Measurements from ENCODE around the gene RIOX2. TPM values are rescaled to one million over a fixed set of nuclear protein-coding genes. Genes with fewer than 3 reads are reported as not detected.

RIOX2 gene
- total RNA-seq, 1 donor = 27.1 TPM

DNA sequence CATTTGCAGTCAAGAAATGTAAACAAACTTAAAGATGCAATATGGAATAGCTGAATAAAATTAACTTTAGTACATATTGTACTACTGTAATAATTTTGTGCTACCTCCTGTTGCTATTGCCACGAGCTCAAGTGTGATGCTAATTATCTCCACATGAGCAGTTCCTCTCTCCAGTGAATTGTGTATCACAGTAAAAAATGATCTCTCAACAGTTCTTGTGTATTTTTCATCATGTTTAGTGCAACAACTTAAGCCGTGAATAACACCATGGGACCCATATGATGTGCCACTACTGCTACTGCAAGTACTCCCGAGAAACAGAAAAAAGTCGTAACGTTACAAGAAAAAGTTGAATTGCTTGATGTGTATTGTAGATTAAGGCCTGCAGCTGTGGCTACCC, 12.4 kb downstream of the RIOX2 start:
- no peak overlapping the region for H3K4me2 ChIP-seq (ENCODE audit: insufficient read depth, low read length)

DNA sequence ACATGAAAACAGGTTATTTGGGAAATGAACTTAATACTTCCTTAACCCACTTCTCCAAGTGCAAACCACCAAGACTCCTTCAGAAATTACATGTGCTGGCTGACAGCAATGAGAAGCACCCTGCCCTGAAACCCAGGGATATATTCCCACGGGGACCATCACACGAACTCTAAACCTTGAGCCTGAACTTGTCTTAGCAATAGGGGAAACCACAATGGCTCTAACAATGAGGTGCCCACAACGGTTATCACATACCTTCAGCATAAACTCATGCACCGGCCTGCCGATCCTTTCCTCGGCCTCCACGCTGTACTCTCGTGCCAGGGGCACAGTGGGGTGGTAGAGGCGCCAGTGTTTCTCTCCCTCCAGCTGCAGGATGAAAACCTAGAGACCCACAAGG, 13.4 kb downstream of the RIOX2 start:
- peak overlapping the region; percentile 6 for H3K4me3 ChIP-seq (ENCODE audit: insufficient read depth, low read length)
- H3K27me3 ChIP-seq (ENCODE audit: insufficient read depth, low read length) = no peaks in the 10 kb centered on the region
- H3K27ac ChIP-seq (ENCODE audit: low read depth, low read length) = peak overlapping the region; percentile 79
- peaks cover 30% of the 10 kb centered on the region for H3K79me2 ChIP-seq (ENCODE audit: insufficient read depth, low read length)
- DNase-seq (ENCODE audit: insufficient read length, low spot score, missing footprints) = no peak
- H3K4me1 ChIP-seq (ENCODE audit: insufficient read depth, low read length) = peaks cover 21% of the 10 kb centered on the region
- H3K36me3 ChIP-seq (ENCODE audit: insufficient read depth, low read length) = peaks cover 26% of the 10 kb centered on the region
- no peak overlapping the region for H2AFZ ChIP-seq (ENCODE audit: low read length)
- TF ChIP-seq, protein P1, sequence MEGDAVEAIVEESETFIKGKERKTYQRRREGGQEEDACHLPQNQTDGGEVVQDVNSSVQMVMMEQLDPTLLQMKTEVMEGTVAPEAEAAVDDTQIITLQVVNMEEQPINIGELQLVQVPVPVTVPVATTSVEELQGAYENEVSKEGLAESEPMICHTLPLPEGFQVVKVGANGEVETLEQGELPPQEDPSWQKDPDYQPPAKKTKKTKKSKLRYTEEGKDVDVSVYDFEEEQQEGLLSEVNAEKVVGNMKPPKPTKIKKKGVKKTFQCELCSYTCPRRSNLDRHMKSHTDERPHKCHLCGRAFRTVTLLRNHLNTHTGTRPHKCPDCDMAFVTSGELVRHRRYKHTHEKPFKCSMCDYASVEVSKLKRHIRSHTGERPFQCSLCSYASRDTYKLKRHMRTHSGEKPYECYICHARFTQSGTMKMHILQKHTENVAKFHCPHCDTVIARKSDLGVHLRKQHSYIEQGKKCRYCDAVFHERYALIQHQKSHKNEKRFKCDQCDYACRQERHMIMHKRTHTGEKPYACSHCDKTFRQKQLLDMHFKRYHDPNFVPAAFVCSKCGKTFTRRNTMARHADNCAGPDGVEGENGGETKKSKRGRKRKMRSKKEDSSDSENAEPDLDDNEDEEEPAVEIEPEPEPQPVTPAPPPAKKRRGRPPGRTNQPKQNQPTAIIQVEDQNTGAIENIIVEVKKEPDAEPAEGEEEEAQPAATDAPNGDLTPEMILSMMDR (IDR thresholded peaks at IDR 0.05; ENCODE audit: extremely low read depth, low read depth, low read length) = no peak
- H3K4me2 ChIP-seq (ENCODE audit: insufficient read depth, low read length) = peak overlapping the region; percentile 34
- H3K9me3 ChIP-seq (ENCODE audit: low read depth, low read length) = no peaks in the 10 kb centered on the region
- H4K20me1 ChIP-seq (ENCODE audit: insufficient read depth, low read length) = peaks cover 5% of the 10 kb centered on the region

More for the DNA sequence above, 12.4 kb downstream of the RIOX2 start:
- Histone ChIP-seq H3K27ac (ENCODE audit: low read depth, low read length) (no peak overlapping the region), H3K4me1 (ENCODE audit: insufficient read depth, low read length) (peaks cover 21% of the 10 kb centered on the region), H3K79me2 (ENCODE audit: insufficient read depth, low read length) (peaks cover 37% of the 10 kb centered on the region), H3K9me3 (ENCODE audit: low read depth, low read length) (no peaks in the 10 kb centered on the region), H4K20me1 (ENCODE audit: insufficient read depth, low read length) (peaks cover 5% of the 10 kb centered on the region), H3K27me3 (ENCODE audit: insufficient read depth, low read length) (no peaks in the 10 kb centered on the region), H3K4me3 (ENCODE audit: insufficient read depth, low read length) (no peak overlapping the region), H3K36me3 (ENCODE audit: insufficient read depth, low read length) (peaks cover 15% of the 10 kb centered on the region), H2AFZ (ENCODE audit: low read length) (no peak overlapping the region)
- TF ChIP-seq, protein P1 (IDR thresholded peaks at IDR 0.05; ENCODE audit: extremely low read depth, low read depth, low read length) = no peak
- no peak for DNase-seq (ENCODE audit: insufficient read length, low spot score, missing footprints)

DNA sequence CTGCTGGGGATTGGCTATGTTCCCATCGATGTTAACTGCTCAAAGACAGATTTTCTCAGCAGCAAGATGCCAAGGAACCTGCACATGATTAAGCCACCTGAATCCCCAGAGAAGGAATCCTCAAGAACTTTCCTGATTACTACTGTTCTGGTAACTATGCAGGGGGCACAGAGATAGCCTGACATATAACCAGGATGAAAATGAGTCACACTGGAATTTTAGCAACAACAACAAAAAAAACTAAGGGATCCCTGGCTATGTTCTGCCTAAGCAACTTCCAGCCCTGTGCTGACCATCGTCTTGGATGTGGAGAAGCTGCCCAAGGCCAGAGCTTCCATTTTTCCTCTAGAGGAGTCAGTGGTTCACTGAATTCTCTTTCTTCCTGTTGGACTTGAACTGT, 13.8 kb downstream of the RIOX2 start:
- H3K9me3 ChIP-seq (ENCODE audit: low read depth, low read length) = no peaks in the 10 kb centered on the region
- H3K36me3 ChIP-seq (ENCODE audit: insufficient read depth, low read length) = peaks cover 29% of the 10 kb centered on the region
- peak overlapping the region; percentile 79 for H3K27ac ChIP-seq (ENCODE audit: low read depth, low read length)

DNA sequence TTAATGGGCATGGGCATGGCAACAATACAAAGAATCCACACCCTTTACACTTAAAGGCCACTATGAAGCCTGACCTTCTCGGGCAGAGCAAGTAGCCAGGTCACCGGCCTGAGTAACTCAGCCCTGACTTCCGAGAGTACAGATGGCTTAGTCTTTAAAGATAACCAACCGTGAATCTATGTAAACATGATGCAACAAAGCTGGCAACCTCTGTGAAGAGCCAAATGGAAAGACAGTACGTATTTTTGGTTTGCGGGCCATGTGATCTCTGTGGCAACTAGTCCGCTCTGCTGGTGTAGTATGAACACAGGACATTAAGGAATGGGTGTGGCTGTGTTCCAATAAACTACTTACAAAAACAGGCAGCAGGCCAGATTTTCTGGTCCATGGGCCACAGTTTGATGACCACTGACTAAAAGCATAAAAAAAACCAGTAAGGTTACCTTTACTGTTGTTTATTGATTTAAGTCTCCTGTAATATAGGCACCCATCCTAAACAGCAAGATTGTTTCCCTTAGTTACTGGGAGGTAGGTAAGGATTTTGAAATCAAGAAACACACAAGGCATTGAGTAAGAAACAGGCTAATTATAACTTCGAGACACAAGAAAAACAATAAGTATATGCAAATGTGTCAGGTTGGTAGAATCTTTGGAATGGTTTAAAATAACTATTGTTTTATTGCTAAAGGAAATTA, 14.5 kb downstream of the RIOX2 start:
- H4K20me1 ChIP-seq (ENCODE audit: insufficient read depth, low read length) = peaks cover 5% of the 10 kb centered on the region
- TF ChIP-seq, protein P1 (IDR thresholded peaks at IDR 0.05; ENCODE audit: extremely low read depth, low read depth, low read length) = no peak
- DNase-seq (ENCODE audit: insufficient read length, low spot score, missing footprints) = peak; percentile 63
- no peaks in the 10 kb centered on the region for H3K9me3 ChIP-seq (ENCODE audit: low read depth, low read length)
- H2AFZ ChIP-seq (ENCODE audit: low read length) = no peak overlapping the region
- peaks cover 32% of the 10 kb centered on the region for H3K36me3 ChIP-seq (ENCODE audit: insufficient read depth, low read length)
- H3K27me3 ChIP-seq (ENCODE audit: insufficient read depth, low read length) = no peaks in the 10 kb centered on the region
- peak overlapping the region; percentile 34 for H3K4me2 ChIP-seq (ENCODE audit: insufficient read depth, low read length)
- H3K79me2 ChIP-seq (ENCODE audit: insufficient read depth, low read length) = peaks cover 20% of the 10 kb centered on the region
- H3K4me3 ChIP-seq (ENCODE audit: insufficient read depth, low read length) = no peak overlapping the region
- H3K27ac ChIP-seq (ENCODE audit: low read depth, low read length) = peak overlapping the region; percentile 79
- H3K4me1 ChIP-seq (ENCODE audit: insufficient read depth, low read length) = peaks cover 22% of the 10 kb centered on the region

More for the DNA sequence above, 13.8 kb downstream of the RIOX2 start:
- peaks cover 21% of the 10 kb centered on the region for H3K4me1 ChIP-seq (ENCODE audit: insufficient read depth, low read length)
- no peak overlapping the region for H2AFZ ChIP-seq (ENCODE audit: low read length)
- peaks cover 5% of the 10 kb centered on the region for H4K20me1 ChIP-seq (ENCODE audit: insufficient read depth, low read length)
- peak overlapping the region; percentile 34 for H3K4me2 ChIP-seq (ENCODE audit: insufficient read depth, low read length)
- peak overlapping the region; percentile 6 for H3K4me3 ChIP-seq (ENCODE audit: insufficient read depth, low read length)
- no peaks in the 10 kb centered on the region for H3K27me3 ChIP-seq (ENCODE audit: insufficient read depth, low read length)
- TF ChIP-seq, protein P1 (IDR thresholded peaks at IDR 0.05; ENCODE audit: extremely low read depth, low read depth, low read length) = no peak
- peaks cover 26% of the 10 kb centered on the region for H3K79me2 ChIP-seq (ENCODE audit: insufficient read depth, low read length)
- DNase-seq (ENCODE audit: insufficient read length, low spot score, missing footprints) = peak; percentile 48
